ENCODE data around the gene CDKN1A. TPM values are rescaled to one million over a fixed set of nuclear protein-coding genes. Genes with fewer than 3 reads are reported as not detected.

The CDKN1A gene
- 10 to 100 TPM; 36.7 to 39.5 TPM for total RNA-seq

GRCh38 chr6:36678488-36679042 is at the start of gene CDKN1A:
TSS of gene CDKN1A (plus strand) at chr6:36678714. CDS start at chr6:36684102, 5,388 bp downstream.
- POLR2A ChIA-PET, result no interaction called here
- H3K36me3 Mint-ChIP-seq (ENCODE audit: low read depth), result peaks cover 18% of the 10 kb centered on the region
- CTCF ChIA-PET, result interaction anchor here (0.9 to 3.5 kb wide), 8 partner anchors 9 to 77 kb away, joined by 3 to 15 read pairs (median 5); no protein-coding TSS in a partner anchor
- peak; percentile 76 for DNase-seq
- H3K27ac Mint-ChIP-seq, result peak within 1 kb of the TSS; percentile 90
- peak within 1 kb of the TSS; percentile 96 for H3K4me3 Mint-ChIP-seq
- H3K4me1 Mint-ChIP-seq, result peaks cover 60% of the 10 kb centered on the region
- no peaks in the 10 kb centered on the region for H3K9me3 Mint-ChIP-seq
- H3K27me3 Mint-ChIP-seq, result peaks cover 15% of the 10 kb centered on the region

DNA sequence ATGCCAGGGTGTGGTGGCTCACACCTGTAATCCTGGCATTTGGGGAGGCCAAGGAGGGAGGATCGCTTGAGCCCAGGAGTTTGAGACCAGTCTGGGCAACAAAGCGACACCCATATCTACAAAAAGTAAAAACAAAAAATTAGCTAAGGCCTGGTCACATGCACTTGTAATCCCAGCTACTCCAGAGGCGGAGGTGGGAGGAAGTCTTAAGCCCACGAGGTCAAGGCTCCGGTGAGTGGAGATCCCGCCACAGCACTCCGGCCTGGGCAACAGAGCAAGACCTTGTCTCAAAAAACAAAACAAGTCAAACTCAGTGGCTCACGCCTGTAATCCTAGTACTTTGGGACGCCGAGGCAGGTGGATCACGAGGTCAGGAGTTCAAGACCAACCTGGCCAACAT is 48.7 kb upstream of the CDKN1A start:
- ChIA-PET POLR2A (no interaction called here), CTCF (interaction anchor here (2.4 to 2.5 kb wide), 2 partner anchors 14 to 15 kb away, joined by 9 to 11 read pairs; no protein-coding TSS in a partner anchor)
- Mint-ChIP-seq H3K9me3 (no peaks in the 10 kb centered on the region), H3K27me3 (no peaks in the 10 kb centered on the region), H3K36me3 (ENCODE audit: low read depth) (no peaks in the 10 kb centered on the region), H3K27ac (peak overlapping the region; percentile 19), H3K4me1 (peaks cover 15% of the 10 kb centered on the region), H3K4me3 (no peak overlapping the region)
- no peak for DNase-seq

- H3K27me3 Mint-ChIP-seq, result no peaks in the 10 kb centered on the region
- H3K4me1 Mint-ChIP-seq, result peaks cover 9% of the 10 kb centered on the region
- ChIA-PET CTCF (interaction anchor here (0.6 to 2.5 kb wide), 7 partner anchors 8 to 487 kb away, joined by 3 to 9 read pairs (median 3); no protein-coding TSS in a partner anchor), POLR2A (no interaction called here)
- H3K36me3 Mint-ChIP-seq (ENCODE audit: low read depth), result no peaks in the 10 kb centered on the region
- DNase-seq, result no peak
- no peaks in the 10 kb centered on the region for H3K9me3 Mint-ChIP-seq
- H3K27ac Mint-ChIP-seq, result no peak overlapping the region
- no peak overlapping the region for H3K4me3 Mint-ChIP-seq
These were observed 47.0 kb upstream of the CDKN1A start for GRCh38 chr6:36631326-36632011.

GRCh38 chr6:36633370-36633769 is 45.1 kb upstream of the CDKN1A start:
- no peak overlapping the region for H3K27ac Mint-ChIP-seq
- DNase-seq, result no peak
- H3K27me3 Mint-ChIP-seq, result no peaks in the 10 kb centered on the region
- peaks cover 2% of the 10 kb centered on the region for H3K4me1 Mint-ChIP-seq
- no peaks in the 10 kb centered on the region for H3K36me3 Mint-ChIP-seq (ENCODE audit: low read depth)
- no peak overlapping the region for H3K4me3 Mint-ChIP-seq
- POLR2A ChIA-PET, result no interaction called here
- H3K9me3 Mint-ChIP-seq, result no peaks in the 10 kb centered on the region
- CTCF ChIA-PET, result interaction anchor here (1.2 kb wide), 1 partner anchor 91 kb away, joined by 3 read pairs; no protein-coding TSS in a partner anchor

- no peak for DNase-seq
- POLR2A ChIA-PET, result no interaction called here
- no peaks in the 10 kb centered on the region for H3K36me3 Mint-ChIP-seq (ENCODE audit: low read depth)
- peaks cover 2% of the 10 kb centered on the region for H3K4me1 Mint-ChIP-seq
- H3K4me3 Mint-ChIP-seq, result no peak overlapping the region
- no peaks in the 10 kb centered on the region for H3K27me3 Mint-ChIP-seq
- H3K27ac Mint-ChIP-seq, result no peak overlapping the region
- CTCF ChIA-PET, result no interaction called here
- H3K9me3 Mint-ChIP-seq, result no peaks in the 10 kb centered on the region
These were observed 44.6 kb upstream of the CDKN1A start for GRCh38 chr6:36633915-36634314.

DNA sequence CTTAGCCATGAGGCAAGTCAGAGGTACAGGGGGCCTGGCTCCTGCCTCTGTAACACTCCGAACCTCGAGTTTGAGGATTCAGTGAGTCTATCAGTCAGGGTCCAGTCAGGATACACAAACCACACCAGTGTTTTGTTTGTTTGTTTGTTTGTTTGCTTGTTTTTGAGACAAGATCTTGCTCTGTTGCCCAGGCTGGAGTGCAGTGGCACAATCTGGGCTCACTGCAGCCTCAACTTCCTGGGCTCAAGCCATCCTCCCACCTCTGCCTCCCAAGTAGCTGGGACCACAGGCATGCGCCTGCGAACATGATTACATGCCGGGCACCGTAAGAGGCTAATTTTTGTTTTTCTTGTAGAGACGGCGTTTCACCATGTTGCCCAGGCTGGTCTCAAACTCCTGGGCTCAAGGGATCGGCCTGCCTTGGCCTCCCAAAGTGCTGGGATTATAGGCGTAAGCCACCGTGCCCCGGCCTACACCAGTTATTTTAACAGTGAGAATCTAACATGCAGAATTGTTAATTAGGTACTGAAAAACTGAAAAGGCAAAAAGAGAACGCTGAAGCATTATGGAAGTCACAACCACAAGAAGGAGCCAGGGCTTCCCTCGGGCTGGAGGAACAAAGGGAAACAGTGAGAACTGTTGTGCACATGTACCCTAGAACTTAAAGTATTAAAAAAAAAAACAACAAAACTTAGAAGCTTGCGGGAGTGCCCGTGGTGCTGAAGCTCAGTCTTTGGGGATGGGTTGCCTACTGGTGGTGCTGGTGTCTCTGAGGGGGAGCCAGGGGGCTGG is 44.0 kb upstream of the CDKN1A start:
- Mint-ChIP-seq H3K27ac (no peak overlapping the region), H3K36me3 (ENCODE audit: low read depth) (no peaks in the 10 kb centered on the region), H3K4me3 (no peak overlapping the region), H3K4me1 (peaks cover 2% of the 10 kb centered on the region), H3K27me3 (no peaks in the 10 kb centered on the region), H3K9me3 (no peaks in the 10 kb centered on the region)
- CTCF ChIA-PET, result interaction anchor here (1.5 kb wide), 1 partner anchor 124 kb away, joined by 3 read pairs; no protein-coding TSS in a partner anchor
- POLR2A ChIA-PET, result interaction anchor here (0.7 kb wide), 1 partner anchor 26 kb away, joined by 3 read pairs; no protein-coding TSS in a partner anchor
- DNase-seq, result no peak

DNA sequence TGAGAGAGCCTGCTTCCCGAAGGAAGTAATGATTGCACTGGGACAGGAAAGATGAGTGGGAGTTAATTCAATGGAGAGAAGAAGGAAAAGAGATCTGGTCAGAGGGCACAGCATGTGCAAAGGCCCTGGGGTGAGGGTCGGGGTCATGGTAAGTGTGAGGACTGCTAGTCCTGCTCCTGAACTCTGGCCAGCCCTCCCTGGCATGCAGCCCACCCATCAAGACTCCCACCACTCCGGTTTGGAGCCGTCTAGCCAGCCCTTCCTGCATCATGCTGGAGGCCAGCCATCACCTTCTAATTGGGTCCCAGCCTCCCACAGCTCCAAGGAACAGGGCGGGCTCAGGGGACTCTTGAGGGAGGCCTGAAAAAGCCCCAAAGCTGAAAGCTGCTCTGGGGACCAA is 42.2 kb upstream of the CDKN1A start:
- ChIA-PET POLR2A (no interaction called here), CTCF (no interaction called here)
- H3K9me3 Mint-ChIP-seq, result no peaks in the 10 kb centered on the region
- no peak for DNase-seq
- no peak overlapping the region for H3K4me3 Mint-ChIP-seq
- H3K27me3 Mint-ChIP-seq, result no peaks in the 10 kb centered on the region
- no peaks in the 10 kb centered on the region for H3K4me1 Mint-ChIP-seq
- H3K36me3 Mint-ChIP-seq (ENCODE audit: low read depth), result no peaks in the 10 kb centered on the region
- no peak overlapping the region for H3K27ac Mint-ChIP-seq

- DNase-seq, result no peak
- Mint-ChIP-seq H3K27me3 (peaks cover 2% of the 10 kb centered on the region), H3K27ac (no peak overlapping the region), H3K4me1 (no peaks in the 10 kb centered on the region), H3K4me3 (no peak overlapping the region), H3K36me3 (ENCODE audit: low read depth) (no peaks in the 10 kb centered on the region), H3K9me3 (no peaks in the 10 kb centered on the region)
- ChIA-PET POLR2A (interaction anchor here (0.6 kb wide), 1 partner anchor 90 kb away, joined by 4 read pairs; no protein-coding TSS in a partner anchor), CTCF (interaction anchor here (1.0 kb wide), 1 partner anchor 23 kb away, joined by 3 read pairs; no protein-coding TSS in a partner anchor)
These were observed 41.7 kb upstream of the CDKN1A start for GRCh38 chr6:36636687-36637418.

- H3K36me3 Mint-ChIP-seq (ENCODE audit: low read depth), result no peaks in the 10 kb centered on the region
- H3K4me1 Mint-ChIP-seq, result no peaks in the 10 kb centered on the region
- H3K27ac Mint-ChIP-seq, result no peak overlapping the region
- no peak overlapping the region for H3K4me3 Mint-ChIP-seq
- H3K27me3 Mint-ChIP-seq, result peaks cover 2% of the 10 kb centered on the region
- ChIA-PET POLR2A (no interaction called here), CTCF (interaction anchor here (1.0 kb wide), 1 partner anchor 11 kb away, joined by 3 read pairs; no protein-coding TSS in a partner anchor)
- DNase-seq, result no peak
- H3K9me3 Mint-ChIP-seq, result no peaks in the 10 kb centered on the region
These were observed 39.9 kb upstream of the CDKN1A start for GRCh38 chr6:36638579-36638978.

DNA sequence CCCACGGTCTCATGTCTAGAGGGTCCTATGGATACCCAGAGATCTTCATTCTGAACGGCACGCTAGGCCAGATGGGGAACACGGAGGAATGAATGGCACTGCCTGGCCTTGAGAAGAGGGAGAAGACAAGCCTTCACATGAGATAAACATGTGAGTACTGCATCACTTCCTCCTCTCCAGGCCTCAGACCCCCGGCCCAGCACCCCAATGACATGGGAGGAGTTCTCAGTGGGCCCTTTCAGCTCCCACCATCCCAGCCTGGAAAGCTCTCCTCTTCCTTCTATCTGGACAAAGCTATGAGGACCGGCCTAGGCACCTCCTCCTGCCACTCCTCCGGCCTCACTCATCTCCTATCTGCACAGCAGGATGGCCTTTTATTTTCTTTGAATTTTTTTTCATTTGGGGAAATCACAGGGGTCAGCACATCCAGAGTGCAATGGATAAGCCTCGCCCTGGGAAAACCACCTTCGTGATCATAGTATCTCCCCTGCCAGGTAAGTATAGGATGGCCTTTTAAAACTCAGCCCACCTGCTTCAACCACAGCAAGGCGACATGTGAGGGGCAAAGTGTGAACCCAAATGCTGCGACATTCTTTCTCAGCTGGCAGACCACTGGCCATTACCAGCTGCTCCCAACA is 39.2 kb upstream of the CDKN1A start:
- Mint-ChIP-seq H3K4me3 (no peak overlapping the region), H3K27ac (no peak overlapping the region), H3K27me3 (peaks cover 2% of the 10 kb centered on the region), H3K9me3 (no peaks in the 10 kb centered on the region), H3K4me1 (no peaks in the 10 kb centered on the region), H3K36me3 (ENCODE audit: low read depth) (no peaks in the 10 kb centered on the region)
- POLR2A ChIA-PET, result no interaction called here
- DNase-seq, result peak; percentile 42
- CTCF ChIA-PET, result interaction anchor here (0.7 to 1.0 kb wide), 2 partner anchors 8 to 11 kb away, joined by 3 read pairs; no protein-coding TSS in a partner anchor

DNA sequence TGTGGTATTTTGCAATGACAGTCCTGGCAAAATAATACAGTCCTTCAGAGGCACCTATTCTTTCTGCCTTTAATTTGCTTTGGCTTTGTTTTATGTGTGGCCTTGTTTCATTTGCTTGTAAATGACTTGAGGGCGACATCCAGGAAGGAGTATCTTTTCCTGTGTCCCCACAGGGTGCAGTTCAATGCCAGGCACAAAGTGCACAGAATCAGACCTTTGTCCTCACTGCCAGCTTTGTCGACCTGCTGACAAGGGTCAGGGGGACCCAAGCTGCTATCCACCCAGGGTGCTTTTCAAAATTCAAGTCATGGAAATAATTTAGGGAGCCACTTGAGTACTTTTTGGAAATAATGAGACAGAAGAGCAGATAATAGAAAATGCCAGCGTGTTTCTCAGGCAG is 37.0 kb upstream of the CDKN1A start:
- no peak overlapping the region for H3K27ac Mint-ChIP-seq
- no peaks in the 10 kb centered on the region for H3K9me3 Mint-ChIP-seq
- ChIA-PET CTCF (interaction anchor here (1.9 kb wide), 1 partner anchor 24 kb away, joined by 4 read pairs; no protein-coding TSS in a partner anchor), POLR2A (no interaction called here)
- DNase-seq, result no peak
- no peaks in the 10 kb centered on the region for H3K4me1 Mint-ChIP-seq
- peaks cover 2% of the 10 kb centered on the region for H3K27me3 Mint-ChIP-seq
- no peak overlapping the region for H3K4me3 Mint-ChIP-seq
- no peaks in the 10 kb centered on the region for H3K36me3 Mint-ChIP-seq (ENCODE audit: low read depth)
